NK-92 (cell line): ENCODE results near the gene HSF4.
"Not testable (repeated sequence)": the region's sequence is repeated elsewhere in the genome, so short reads cannot be mapped to it uniquely, and the experiment has no call there.

ENCODE experiments used
- DNase-seq: peaks from one replicate; lab custom pipeline; 2025; ENCODE audit not compliant: unreplicated experiment; lab: John Stamatoyannopoulos, UW

The HSF4 gene, protein sequence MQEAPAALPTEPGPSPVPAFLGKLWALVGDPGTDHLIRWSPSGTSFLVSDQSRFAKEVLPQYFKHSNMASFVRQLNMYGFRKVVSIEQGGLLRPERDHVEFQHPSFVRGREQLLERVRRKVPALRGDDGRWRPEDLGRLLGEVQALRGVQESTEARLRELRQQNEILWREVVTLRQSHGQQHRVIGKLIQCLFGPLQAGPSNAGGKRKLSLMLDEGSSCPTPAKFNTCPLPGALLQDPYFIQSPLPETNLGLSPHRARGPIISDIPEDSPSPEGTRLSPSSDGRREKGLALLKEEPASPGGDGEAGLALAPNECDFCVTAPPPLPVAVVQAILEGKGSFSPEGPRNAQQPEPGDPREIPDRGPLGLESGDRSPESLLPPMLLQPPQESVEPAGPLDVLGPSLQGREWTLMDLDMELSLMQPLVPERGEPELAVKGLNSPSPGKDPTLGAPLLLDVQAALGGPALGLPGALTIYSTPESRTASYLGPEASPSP

DNA sequence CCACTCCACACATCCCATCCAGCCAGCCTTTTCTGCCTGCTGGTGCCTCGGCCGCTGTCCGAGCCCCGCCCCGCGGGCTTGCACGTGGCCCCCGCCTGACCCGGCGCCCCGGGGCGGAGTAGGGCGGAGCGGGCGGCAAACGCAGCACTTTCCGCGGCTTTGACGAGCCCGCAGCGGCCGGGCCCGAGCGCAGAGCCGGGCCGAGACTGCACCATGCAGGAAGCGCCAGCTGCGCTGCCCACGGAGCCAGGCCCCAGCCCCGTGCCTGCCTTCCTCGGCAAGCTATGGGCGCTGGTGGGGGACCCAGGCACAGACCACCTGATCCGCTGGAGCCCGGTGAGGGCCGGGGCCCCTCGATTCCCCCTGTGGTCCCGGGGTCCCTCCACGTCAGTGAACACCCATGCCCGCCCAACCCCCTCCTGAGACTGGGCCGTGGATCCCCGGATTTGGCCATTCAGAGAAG is at the start of gene HSF4:
Gene HSF4, plus strand, starts transcription at position 147 of the 463 bp plus-strand sequence. Its CDS starts 67 bp downstream, at position 214.
- no peak for DNase-seq

DNA sequence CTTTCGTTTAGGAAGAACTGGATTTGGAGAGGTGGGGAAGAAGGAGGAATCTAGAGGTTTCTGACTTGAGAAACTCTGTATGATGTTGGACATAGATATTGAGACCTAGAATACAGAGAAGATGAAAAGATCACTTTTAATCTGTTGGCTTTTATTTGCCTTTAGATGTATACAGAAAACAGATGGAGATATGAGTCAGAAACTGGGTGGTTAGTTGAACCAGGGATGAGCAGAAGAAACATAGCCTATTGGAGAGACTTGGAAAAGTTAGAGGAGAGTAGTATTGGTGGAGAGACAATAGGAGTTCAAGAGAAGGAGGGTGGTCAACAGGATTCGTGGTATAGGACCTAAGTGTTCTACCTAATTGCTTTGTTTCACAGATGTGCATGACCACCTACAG is 49.8 kb upstream of the HSF4 start:
- no peak for DNase-seq

DNA sequence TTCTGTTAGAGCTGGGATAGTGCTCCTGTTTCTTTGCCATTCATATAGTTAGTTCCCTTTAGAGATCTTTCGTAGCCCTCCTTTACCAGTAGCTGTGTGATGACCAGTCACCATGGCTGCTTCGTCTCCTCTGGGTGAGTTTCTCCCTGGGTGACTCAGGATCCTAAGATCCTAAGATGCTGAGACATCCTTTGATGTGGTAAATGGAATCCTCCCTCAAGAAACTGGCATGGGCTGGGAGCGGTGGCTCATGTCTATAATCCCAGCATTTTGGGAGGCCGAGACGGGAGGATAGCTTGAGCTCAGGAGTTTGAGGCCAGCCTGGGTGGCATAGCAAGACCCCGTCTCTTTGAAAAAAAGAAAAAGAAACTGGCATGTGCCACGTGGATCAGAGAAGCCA is 48.9 kb upstream of the HSF4 start:
- DNase-seq = no peak

DNA sequence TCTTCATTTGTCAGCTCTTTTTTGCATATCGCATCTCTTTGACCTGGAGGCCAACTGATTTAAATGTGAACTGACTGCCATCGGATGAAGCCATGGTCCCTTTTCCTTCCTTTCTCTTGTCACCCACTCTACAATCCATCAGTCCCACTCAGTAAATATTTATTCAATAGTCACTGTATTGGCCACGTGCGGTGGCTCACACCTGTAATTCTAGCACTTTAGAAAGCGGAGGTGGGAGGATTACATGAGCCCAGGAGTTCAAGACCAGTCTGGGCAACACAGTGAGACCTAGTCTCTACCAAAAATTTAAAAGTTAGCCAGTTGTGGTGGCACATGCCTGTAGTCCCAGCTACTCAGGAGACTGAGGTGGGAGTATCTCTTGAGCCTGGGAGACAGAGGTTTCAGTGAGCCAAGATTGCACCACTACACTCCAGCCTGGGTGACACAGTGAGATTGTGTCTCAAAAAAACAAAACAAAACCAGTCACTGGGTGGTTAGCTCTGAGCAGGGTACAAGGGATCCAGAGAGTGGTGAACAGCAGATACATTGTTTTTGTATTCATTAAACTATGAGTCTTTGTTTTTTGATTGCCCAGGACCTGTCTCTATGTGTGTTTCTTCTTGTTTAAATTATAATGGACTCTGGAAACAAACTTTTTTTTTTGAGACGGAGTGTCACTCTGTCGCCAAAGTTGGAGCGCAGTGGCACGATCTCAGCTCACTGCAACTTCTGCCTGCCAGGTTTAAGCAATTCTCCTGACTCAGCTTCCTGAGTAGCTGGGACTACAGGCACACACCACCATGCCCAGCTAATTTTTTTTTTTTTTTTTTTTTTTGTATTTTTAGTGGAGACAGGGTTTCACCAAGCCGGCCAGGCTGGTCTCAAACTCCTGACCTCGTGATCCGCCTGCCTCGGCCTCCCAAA is 47.9 kb upstream of the HSF4 start:
- no peak for DNase-seq

DNA sequence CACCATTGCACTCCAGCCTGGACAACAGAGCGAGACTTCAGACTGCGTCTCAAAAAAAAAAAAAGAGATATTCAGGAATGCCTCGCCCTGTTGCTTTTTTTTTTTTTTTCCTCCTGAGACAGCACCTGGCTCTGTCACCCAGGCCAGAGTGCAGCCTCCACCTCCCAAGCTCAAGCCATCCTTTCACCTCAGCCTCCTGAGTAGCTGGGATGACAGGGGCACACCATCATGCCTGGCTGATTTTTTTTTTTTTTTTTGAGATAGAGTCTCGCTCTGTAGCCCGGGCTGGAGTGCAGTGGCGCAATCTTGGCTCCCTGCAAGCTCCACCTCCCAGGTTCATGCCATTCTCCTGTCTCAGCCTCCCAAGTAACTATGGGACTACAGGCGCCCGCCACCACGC is 46.8 kb upstream of the HSF4 start:
- DNase-seq = no peak

DNA sequence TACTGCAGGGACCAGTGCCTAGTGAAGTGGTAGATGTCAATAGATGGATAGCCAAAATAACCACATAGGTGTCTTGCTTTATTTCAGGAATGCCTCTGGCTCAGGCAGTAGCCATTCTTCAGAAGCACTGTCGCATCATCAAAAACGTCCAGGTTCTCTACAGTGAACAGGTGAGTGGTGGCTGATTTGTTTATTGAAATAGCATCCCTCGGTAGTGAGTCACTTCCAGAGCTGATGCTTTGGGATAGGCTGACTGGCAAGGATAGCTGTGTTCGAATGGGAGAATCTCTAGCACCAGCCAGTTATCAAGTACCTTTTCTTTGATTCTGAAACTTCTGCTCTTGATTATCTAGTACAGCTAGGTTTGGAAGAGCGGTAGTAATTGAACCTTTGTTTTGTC is 44.5 kb upstream of the HSF4 start:
- no peak for DNase-seq

DNA sequence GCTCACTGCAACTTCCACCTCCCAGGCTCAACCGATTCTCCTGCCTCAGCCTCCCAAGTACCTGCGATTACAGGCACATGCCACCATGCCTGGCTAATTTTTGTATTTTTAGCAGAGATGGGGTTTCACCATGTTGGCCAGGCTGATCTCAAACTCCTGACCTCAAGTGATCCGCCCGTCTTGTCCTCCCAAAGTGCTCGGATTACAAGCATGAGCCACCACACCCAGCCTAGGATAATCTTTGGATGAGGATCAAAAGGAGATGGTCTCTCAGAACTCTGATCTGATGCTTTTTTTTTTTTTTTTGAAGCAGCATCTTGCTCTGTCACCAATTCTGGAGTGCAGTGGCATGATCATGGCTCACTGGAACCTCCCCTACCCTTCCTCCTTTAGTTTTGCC is 41.7 kb upstream of the HSF4 start:
- DNase-seq = not testable (repeated sequence)

DNA sequence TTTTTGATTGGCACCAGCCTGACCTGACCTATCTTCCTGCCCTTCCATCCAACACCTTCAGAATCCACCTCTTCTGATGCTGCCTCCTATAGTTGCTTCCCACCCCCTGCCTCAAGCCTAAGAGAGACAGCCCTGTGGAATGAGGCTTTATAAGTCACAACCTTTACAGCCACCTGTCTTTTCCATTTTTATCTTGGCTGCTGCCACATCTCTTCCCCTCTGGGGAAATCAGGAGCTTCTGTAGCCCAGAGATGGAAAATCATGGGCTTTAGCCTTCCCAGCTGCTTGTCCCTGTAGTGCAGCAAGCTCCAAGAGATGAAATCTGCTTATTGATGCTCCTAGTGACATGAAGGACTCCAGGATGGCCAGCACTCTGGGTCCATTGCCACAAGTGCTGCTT is 36.1 kb upstream of the HSF4 start:
- DNase-seq = no peak

DNA sequence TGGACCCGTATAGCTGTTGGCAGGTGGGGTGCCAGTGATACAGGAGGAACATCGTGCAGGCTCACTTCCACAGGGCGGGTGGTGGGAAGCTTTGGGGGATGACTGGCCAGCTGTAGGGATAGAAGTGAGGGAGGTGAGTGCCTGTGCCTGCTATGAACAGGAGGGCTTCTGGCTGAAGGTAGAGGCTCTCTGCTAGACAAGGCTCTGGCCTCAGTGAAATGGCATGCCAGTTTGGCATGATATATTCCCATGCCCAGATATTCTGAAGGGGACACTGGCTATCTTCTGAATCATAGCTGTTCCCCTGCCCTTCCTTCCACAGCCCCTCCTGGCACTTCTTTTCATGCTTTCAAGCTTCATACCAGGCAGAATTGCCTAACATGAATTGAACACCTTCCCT is 35.7 kb upstream of the HSF4 start:
- no peak for DNase-seq

DNA sequence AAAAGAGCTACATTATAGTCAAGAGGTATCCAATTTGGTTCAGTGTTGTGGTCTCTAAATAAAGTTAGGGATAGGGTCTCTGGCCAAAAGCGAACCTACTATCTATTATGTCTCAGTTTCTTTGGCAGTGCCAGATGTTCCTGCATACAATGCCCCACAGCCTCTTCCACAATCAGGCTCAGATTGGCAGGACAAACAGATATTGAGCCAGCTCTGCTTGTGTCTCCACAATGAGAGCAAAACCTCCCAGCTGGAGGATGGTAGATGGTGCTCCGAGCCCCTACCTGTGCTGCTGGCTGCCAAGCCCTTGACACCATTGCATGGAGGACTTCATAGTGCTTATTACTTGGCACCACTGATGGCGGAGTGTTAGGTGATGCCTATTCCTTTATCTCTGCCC is 35.1 kb upstream of the HSF4 start:
- DNase-seq = no peak

DNA sequence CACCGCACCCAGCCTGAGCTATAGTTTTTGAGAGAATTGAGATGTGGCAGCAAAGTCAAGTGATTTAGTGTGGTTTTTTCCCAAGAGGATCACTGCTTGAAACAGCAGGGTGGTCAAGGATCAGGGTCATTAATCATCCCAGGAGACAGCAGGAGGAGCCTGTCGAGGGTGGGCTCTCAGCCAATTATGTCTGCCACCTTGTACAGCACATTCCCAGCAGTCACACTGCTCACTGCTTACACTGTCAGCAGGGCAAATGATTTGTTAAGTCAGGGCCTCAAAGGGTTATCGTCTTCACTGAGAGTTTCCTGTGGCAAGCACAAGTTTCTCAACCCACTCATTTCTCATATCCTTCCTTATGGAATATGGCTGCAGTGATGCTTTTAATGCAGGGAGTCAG is 26.9 kb upstream of the HSF4 start:
- no peak for DNase-seq

DNA sequence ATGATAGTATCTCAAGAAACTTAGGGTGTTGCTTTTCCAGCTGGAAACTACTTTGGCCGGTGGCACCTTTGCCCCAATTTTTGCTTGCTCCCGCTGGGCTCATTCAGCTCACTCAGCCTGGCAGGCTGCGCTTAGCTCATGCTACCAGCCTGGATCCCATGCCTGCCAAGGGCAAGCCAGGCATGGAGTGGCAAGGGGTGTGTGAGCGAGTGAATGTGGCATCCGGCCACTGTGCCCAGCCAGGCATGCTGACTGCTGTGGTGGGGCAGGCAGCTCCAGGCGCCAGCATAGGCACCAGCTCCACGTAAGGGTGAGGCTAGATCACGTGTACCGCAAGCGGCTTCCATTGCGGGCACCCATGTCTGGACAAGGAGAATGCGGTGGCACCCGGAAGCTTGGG is 23.2 kb upstream of the HSF4 start:
- no peak for DNase-seq

DNA sequence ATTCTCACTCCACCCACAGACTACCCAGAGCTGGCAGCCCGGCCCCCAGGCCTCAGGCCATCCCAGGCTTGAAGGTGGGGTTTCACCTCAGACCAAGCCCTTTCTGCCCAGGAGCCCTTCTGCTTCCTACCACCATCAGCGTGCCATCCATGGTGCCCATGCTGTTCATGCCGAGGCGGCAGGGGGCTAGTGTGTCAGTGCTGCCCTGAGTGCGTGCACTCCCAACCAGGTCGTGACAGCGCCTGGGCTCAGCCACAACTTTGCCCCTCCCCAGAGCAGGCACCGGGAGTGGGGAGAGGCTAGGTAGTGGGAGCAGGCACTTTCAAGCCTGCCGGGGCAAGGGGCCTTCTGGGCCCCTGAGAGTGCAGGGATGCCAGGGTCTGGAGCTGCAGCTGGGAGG is 22.2 kb upstream of the HSF4 start:
- no peak for DNase-seq

DNA sequence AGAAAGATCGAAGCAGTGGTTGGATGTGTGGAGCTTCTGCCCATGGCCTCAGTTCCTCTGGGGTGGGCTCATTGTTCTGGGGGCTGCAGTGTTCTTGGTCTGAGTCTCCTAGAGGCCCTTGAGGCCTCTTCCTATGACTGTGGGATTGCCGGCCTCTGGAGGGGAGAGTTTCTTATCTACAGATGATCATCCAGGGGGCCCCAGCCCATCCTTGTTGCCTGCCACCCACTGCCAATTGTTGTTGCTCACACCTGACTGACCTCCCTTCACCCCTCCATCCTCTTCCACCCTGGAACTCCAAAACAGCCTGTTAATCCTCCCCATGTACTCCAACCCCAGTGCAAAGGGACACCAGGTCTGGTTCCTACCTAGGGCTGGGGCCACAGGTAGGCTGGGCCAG is 19.6 kb upstream of the HSF4 start:
- no peak for DNase-seq

DNA sequence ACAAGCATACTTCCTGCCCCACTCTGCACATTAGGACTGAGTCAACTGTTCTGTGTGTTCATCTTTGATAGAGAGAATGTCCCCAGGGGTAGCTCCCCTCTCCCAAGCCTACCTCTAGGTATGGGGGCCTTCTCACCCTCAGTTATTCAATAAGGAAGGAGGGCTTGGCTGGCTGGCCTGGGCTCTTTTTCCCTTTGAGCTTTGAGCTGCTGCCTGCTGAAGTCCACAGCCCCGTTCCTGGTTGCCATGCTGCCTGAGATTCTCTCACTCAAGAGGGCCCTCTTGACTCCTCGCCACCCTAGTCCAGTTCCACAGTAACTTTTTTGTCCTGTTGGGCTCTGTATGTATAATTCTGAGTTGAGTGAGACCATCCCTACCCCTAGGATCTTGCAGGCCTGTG is 18.8 kb upstream of the HSF4 start:
- no peak for DNase-seq

DNA sequence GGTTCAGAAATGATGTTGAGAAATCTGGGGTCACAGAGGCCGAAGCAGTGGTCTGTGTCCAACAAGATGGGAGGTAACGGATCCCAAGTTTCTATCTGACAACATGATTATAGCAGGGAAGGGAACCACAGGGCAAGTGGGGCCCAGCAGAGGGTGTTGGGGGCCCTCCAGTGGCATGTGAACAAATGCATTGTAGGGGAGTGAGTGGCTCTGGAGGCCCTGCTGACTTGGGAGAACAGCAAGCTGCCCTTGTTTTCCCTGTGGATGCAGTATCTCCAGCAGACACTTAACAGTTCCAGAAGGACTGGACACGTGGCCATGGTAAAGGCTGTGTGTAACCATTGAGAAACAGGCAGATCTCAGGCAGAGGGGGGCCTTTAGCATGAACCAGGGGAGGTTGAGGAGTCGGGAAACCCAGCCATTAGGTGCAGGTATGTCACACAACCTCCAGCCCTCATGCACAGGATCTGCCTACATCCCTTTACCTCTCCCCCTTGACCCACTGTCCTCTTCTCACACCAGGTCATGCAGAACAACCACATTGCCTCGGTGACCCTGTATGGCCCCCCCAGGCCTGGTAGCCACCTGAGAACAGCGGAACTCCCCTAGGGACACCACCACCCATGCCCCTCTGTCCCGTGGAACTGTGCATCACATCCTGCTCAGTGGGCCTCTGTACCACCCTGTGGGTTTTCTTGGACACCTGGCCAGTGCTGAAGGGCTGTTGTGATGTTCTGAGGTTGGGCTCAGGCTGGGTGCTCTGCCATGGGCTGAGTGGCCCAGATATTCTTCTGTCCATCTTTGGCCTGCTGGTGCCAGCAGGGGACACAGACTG is 17.8 kb upstream of the HSF4 start:
- no peak for DNase-seq

DNA sequence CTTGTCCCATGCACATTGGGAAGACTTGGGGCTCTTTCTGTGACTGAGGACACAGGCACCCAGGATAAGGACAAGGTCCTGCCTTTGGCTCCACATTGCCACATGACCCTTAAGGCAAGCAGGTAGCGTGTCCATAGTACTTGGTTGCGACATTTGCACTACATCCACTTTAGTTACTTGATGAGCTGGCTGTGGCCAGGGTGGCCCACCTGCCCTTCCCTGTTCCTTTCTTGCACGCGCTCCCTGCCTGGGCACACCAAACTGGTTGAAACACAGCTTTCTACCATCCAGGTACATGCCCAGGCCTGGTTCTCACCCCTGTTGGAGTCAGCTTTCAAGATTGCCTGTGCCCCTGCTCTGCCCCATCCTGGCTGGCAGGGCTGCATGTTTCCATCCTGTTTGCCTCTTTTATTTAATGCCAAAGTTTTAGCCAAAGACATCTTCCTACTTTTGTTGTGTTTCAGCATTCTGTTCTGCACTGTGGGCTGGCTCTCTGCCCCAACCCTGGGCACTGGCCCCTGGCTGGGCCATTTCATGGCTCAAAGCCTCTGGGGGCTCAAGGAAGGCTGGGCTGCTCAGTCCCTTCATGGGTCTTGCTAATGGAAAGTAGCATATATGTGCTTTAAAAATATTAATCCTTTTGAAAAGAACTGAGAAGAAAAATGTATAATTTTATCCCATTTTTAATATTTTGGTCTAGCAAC is 17.0 kb upstream of the HSF4 start:
- DNase-seq = no peak

DNA sequence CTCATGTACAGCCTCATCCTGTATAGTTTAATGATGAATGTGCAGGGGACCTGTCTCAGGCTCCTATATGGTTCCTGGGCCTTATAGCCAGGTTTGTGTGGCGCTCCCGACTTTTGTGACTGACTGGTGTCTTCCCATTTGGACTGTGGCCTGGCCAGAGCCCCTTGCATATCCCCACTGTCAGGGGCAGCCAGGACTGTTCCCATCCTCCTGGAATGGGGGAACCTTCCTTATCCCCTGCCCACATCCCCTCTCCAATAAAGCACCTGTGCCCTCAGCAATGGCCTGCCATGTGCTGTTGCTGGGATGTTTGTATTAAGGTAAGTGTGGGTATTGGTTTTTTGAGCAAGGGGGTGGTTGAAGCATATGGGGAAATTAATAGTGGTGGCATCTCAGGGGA is 16.3 kb upstream of the HSF4 start:
- DNase-seq = no peak

DNA sequence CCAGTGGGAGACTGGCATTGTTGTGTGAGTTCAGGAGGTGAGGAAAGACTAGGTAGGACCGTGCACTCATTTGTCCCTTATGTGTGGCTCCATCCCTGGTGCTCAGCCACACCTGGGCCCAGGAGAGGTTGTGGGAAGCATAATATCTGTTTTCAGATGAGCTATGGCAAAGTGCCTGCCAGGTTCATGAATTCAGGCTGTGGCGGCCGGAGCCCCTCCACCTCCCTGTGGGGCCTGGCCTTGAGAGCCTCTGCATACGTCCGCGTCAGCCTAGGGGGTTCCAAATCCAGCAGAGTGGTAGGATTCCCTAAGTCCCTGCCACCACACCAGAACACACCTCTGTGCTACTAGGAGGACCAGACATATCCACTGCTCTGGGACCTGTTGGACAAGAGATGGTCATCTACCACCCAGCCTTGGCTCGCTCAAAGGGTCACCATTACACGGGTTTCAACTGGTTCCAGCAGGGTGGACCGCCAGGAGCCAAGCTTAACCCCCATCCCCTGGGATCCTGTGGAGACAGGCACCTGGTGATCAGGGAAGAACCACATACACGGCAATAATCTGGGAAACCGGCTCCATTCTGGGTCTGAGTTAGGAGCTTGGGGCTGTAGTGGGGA is 15.8 kb upstream of the HSF4 start:
- DNase-seq = no peak
